ENCODE results near the gene ZNF397. TPM values are rescaled to one million over a fixed set of nuclear protein-coding genes. Genes with fewer than 3 reads are reported as not detected.

The ZNF397 gene
- total RNA-seq, 1 donor from 2014 or later: 8.0 TPM

- no peak overlapping the region for H3K9ac ChIP-seq (ENCODE audit: low read length)
- H2AFZ ChIP-seq (ENCODE audit: low read depth, low read length): no peak overlapping the region
- no peak for TF ChIP-seq EZH2 (IDR thresholded peaks at IDR 0.05; ENCODE audit: insufficient read depth, low read length)
- TF ChIP-seq, protein P1, sequence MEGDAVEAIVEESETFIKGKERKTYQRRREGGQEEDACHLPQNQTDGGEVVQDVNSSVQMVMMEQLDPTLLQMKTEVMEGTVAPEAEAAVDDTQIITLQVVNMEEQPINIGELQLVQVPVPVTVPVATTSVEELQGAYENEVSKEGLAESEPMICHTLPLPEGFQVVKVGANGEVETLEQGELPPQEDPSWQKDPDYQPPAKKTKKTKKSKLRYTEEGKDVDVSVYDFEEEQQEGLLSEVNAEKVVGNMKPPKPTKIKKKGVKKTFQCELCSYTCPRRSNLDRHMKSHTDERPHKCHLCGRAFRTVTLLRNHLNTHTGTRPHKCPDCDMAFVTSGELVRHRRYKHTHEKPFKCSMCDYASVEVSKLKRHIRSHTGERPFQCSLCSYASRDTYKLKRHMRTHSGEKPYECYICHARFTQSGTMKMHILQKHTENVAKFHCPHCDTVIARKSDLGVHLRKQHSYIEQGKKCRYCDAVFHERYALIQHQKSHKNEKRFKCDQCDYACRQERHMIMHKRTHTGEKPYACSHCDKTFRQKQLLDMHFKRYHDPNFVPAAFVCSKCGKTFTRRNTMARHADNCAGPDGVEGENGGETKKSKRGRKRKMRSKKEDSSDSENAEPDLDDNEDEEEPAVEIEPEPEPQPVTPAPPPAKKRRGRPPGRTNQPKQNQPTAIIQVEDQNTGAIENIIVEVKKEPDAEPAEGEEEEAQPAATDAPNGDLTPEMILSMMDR (IDR thresholded peaks at IDR 0.05; ENCODE audit: insufficient read depth, low read depth, low read length): no peak
- Mint-ChIP-seq H3K36me3 (ENCODE audit: low read depth, unreplicated experiment) (peaks cover 15% of the 10 kb centered on the region), H3K4me1 (ENCODE audit: low read depth, unreplicated experiment) (no peaks in the 10 kb centered on the region), H3K27ac (ENCODE audit: unreplicated experiment) (no peak overlapping the region), H3K4me3 (ENCODE audit: unreplicated experiment) (no peak overlapping the region), H3K27me3 (ENCODE audit: low read depth, unreplicated experiment) (no peaks in the 10 kb centered on the region), H3K9me3 (ENCODE audit: unreplicated experiment) (peaks cover 19% of the 10 kb centered on the region)
- H3K9me3 ChIP-seq (ENCODE audit: insufficient read depth, low read depth, low read length): peaks cover 5% of the 10 kb centered on the region
- peaks cover 7% of the 10 kb centered on the region for H3K4me1 ChIP-seq (ENCODE audit: insufficient read depth, low read length)
- DNase-seq (ENCODE audit: low read depth): peak; percentile 83
- H3K36me3 ChIP-seq (ENCODE audit: insufficient read depth, low read length): no peaks in the 10 kb centered on the region
- peak overlapping the region; percentile 47 for H3K4me2 ChIP-seq (ENCODE audit: low read length)
- H4K20me1 ChIP-seq (ENCODE audit: insufficient read depth, low read length): no peaks in the 10 kb centered on the region
- H3K79me2 ChIP-seq (ENCODE audit: insufficient read depth, low read length): peaks cover 52% of the 10 kb centered on the region
- no peaks in the 10 kb centered on the region for H3K27me3 ChIP-seq (ENCODE audit: insufficient read depth, low read length)
- peak overlapping the region; percentile 50 for H3K27ac ChIP-seq (ENCODE audit: low read depth, low read length)
- peak; percentile 74 for FAIRE-seq
- no peak overlapping the region for H3K4me3 ChIP-seq (ENCODE audit: insufficient read depth, low read depth, low read length)
These were observed 41.5 kb downstream of the ZNF397 start for GRCh38 chr18:35282353-35282752.

DNA sequence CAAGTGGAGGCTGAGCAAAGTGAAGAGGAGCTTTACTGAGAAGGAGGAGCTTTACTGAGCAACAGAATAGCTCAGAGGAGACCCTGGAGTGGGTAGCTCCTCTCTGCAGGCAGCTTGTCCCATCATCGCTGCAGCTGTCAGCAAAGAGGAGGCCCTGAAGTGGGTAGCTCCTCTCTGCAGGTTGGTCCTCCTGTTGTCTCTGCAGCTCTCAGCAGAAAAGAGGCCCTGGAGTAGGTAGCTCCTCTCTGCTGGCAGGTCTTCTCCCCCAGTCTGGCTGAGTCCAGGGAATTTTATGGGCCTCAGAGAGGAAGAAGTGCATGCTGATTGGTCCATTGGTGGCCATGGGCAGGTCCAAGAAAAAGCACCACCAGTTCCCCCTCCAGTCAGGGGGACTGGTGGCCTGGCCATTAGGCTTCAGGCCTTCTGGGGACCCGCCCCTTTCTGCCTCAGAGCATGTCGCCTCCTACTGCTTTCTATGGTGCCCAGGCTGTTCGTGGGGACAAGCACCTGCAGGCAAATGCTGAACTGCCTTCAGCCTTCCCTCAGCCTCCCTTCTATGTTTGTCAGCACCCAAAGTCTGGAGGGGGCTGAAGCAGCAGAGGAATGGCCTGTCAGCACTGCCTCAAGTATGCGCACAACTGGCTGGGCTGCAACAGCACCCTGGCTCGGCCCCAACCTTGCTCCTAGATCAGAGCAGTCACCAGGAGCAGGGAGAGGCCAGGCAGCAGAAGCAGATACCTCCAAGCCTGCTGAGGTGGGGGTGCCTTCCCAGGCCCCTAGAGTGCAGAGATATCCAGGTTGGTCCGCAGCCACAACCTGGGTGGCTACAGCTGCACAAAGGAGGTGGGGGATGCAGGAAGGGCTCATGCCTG, 43.3 kb downstream of the ZNF397 start:
- H4K20me1 ChIP-seq (ENCODE audit: insufficient read depth, low read length): no peaks in the 10 kb centered on the region
- no peak overlapping the region for H3K4me3 Mint-ChIP-seq (ENCODE audit: unreplicated experiment)
- H3K79me2 ChIP-seq (ENCODE audit: insufficient read depth, low read length): peaks cover 68% of the 10 kb centered on the region
- no peak overlapping the region for H3K4me3 ChIP-seq (ENCODE audit: insufficient read depth, low read depth, low read length)
- peaks cover 7% of the 10 kb centered on the region for H3K4me1 ChIP-seq (ENCODE audit: insufficient read depth, low read length)
- TF ChIP-seq, protein P1 (IDR thresholded peaks at IDR 0.05; ENCODE audit: insufficient read depth, low read depth, low read length): no peak
- TF ChIP-seq EZH2 (IDR thresholded peaks at IDR 0.05; ENCODE audit: insufficient read depth, low read length): no peak
- no peaks in the 10 kb centered on the region for H3K36me3 ChIP-seq (ENCODE audit: insufficient read depth, low read length)
- no peak overlapping the region for H3K4me2 ChIP-seq (ENCODE audit: low read length)
- H3K9ac ChIP-seq (ENCODE audit: low read length): no peak overlapping the region
- H3K9me3 ChIP-seq (ENCODE audit: insufficient read depth, low read depth, low read length): peaks cover 3% of the 10 kb centered on the region
- no peak overlapping the region for H3K27ac ChIP-seq (ENCODE audit: low read depth, low read length)
- DNase-seq (ENCODE audit: low read depth): no peak
- H3K27me3 ChIP-seq (ENCODE audit: insufficient read depth, low read length): no peaks in the 10 kb centered on the region
- no peaks in the 10 kb centered on the region for H3K27me3 Mint-ChIP-seq (ENCODE audit: low read depth, unreplicated experiment)
- peaks cover under 1% of the 10 kb centered on the region for H3K4me1 Mint-ChIP-seq (ENCODE audit: low read depth, unreplicated experiment)
- H2AFZ ChIP-seq (ENCODE audit: low read depth, low read length): no peak overlapping the region
- peaks cover 10% of the 10 kb centered on the region for H3K9me3 Mint-ChIP-seq (ENCODE audit: unreplicated experiment)
- H3K27ac Mint-ChIP-seq (ENCODE audit: unreplicated experiment): no peak overlapping the region
- peaks cover 14% of the 10 kb centered on the region for H3K36me3 Mint-ChIP-seq (ENCODE audit: low read depth, unreplicated experiment)
- FAIRE-seq: no peak

- H3K27ac ChIP-seq (ENCODE audit: low read depth, low read length): no peak overlapping the region
- no peak overlapping the region for H3K4me2 ChIP-seq (ENCODE audit: low read length)
- no peak overlapping the region for H3K9ac ChIP-seq (ENCODE audit: low read length)
- no peak overlapping the region for H3K4me3 Mint-ChIP-seq (ENCODE audit: unreplicated experiment)
- DNase-seq (ENCODE audit: low read depth) (no peak), FAIRE-seq (no peak)
- H3K4me1 ChIP-seq (ENCODE audit: insufficient read depth, low read length): peaks cover 7% of the 10 kb centered on the region
- peaks cover 8% of the 10 kb centered on the region for H3K9me3 Mint-ChIP-seq (ENCODE audit: unreplicated experiment)
- no peaks in the 10 kb centered on the region for H3K9me3 ChIP-seq (ENCODE audit: insufficient read depth, low read depth, low read length)
- TF ChIP-seq, protein P1 (IDR thresholded peaks at IDR 0.05; ENCODE audit: insufficient read depth, low read depth, low read length): no peak
- no peak for TF ChIP-seq EZH2 (IDR thresholded peaks at IDR 0.05; ENCODE audit: insufficient read depth, low read length)
- no peak overlapping the region for H2AFZ ChIP-seq (ENCODE audit: low read depth, low read length)
- H3K36me3 ChIP-seq (ENCODE audit: insufficient read depth, low read length): no peaks in the 10 kb centered on the region
- peaks cover 3% of the 10 kb centered on the region for H3K4me1 Mint-ChIP-seq (ENCODE audit: low read depth, unreplicated experiment)
- H4K20me1 ChIP-seq (ENCODE audit: insufficient read depth, low read length): no peaks in the 10 kb centered on the region
- peaks cover 11% of the 10 kb centered on the region for H3K36me3 Mint-ChIP-seq (ENCODE audit: low read depth, unreplicated experiment)
- H3K79me2 ChIP-seq (ENCODE audit: insufficient read depth, low read length): peaks cover 71% of the 10 kb centered on the region
- H3K27me3 Mint-ChIP-seq (ENCODE audit: low read depth, unreplicated experiment): no peaks in the 10 kb centered on the region
- H3K4me3 ChIP-seq (ENCODE audit: insufficient read depth, low read depth, low read length): no peak overlapping the region
- no peak overlapping the region for H3K27ac Mint-ChIP-seq (ENCODE audit: unreplicated experiment)
- no peaks in the 10 kb centered on the region for H3K27me3 ChIP-seq (ENCODE audit: insufficient read depth, low read length)
These were observed 44.0 kb downstream of the ZNF397 start for GRCh38 chr18:35284841-35285240.
